Measurements from ENCODE around the gene AGAP1. TPM values are rescaled to one million over a fixed set of nuclear protein-coding genes. Genes with fewer than 3 reads are reported as not detected.
"Not testable (repeated sequence)": the region's sequence is repeated elsewhere in the genome, so short reads cannot be mapped to it uniquely, and the experiment has no call there.

AGAP1 gene
- total RNA-seq, 6 experiments from 2014 or later: 14.1 to 16.0 (median 15.1) TPM

DNA sequence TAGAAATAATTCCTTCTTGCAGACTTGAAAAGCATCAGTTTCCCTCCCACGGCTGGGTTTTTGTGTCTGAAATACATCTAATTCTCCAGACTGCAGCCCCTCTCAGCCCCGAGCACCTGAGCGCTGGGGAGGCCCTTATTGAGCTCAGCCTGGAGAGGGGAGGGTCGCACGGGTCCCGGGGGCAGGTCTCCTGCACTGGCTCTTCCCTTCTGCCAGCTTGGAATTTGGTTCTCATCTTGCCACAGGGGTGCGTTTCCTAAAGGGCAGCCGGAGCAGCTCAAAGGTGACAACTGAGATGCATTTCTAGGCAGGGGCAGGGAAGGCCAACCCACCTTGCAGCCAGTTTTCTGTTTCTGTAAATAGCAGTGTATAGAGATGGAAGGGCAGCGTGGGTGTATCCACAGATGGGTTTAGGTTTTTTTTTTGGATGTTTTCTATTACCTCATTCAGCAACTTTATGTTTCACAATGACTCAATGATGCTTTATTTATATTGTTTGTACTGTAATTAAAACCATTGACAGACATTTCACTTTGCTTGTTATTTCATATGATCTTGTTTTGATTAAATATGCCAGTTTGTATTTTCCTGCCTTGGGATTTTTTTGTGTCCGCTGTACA, 637.3 kb downstream of the AGAP1 start:
- DNase-seq: no peak
- Mint-ChIP-seq H3K27me3 (ENCODE audit: insufficient read depth) (peaks cover 4% of the 10 kb centered on the region), H3K4me1 (ENCODE audit: low read depth) (no peaks in the 10 kb centered on the region), H3K36me3 (ENCODE audit: low read depth) (peaks cover 6% of the 10 kb centered on the region), H3K27ac (no peak overlapping the region), H3K9me3 (peaks cover 4% of the 10 kb centered on the region; the same call in 1 of the 2 replicates), H3K4me3 (no peak overlapping the region)
- TF ChIP-seq, protein P1, sequence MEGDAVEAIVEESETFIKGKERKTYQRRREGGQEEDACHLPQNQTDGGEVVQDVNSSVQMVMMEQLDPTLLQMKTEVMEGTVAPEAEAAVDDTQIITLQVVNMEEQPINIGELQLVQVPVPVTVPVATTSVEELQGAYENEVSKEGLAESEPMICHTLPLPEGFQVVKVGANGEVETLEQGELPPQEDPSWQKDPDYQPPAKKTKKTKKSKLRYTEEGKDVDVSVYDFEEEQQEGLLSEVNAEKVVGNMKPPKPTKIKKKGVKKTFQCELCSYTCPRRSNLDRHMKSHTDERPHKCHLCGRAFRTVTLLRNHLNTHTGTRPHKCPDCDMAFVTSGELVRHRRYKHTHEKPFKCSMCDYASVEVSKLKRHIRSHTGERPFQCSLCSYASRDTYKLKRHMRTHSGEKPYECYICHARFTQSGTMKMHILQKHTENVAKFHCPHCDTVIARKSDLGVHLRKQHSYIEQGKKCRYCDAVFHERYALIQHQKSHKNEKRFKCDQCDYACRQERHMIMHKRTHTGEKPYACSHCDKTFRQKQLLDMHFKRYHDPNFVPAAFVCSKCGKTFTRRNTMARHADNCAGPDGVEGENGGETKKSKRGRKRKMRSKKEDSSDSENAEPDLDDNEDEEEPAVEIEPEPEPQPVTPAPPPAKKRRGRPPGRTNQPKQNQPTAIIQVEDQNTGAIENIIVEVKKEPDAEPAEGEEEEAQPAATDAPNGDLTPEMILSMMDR (IDR thresholded peaks at IDR 0.05): no peak

DNA sequence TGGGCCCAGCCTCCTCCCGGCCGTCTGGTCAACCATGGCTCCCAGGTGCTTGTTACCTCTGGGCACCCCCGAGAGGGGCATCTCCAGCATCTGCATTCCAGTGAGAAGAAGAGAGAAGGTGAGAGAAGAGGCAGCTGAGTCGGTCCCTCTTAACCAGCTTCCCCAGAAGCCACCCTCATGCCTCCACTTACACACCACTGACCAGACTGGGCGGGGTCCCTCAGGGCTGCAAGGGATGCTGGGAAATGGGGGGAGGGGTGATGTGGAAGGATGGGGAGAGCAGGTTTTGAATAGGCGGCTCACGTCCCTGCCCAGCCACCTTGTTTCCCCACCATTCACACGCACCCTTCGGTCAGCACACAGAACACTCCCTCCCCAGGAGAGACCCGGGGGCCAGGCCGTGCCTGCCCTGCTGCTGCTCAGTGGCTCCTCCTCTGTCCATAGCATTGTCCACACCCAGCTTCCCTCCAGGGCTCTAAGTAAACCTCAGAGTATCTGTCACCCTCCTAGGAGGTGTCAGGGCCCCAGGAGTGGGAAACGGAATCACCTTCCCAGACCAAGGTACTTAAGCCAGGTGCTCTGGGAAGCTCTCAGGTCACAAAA, 639.7 kb downstream of the AGAP1 start:
- Mint-ChIP-seq H3K4me3 (no peak overlapping the region), H3K36me3 (ENCODE audit: low read depth) (peaks cover 6% of the 10 kb centered on the region), H3K9me3 (peaks cover 4% of the 10 kb centered on the region; the same call in 1 of the 2 replicates), H3K27me3 (ENCODE audit: insufficient read depth) (peaks cover 4% of the 10 kb centered on the region), H3K4me1 (ENCODE audit: low read depth) (no peaks in the 10 kb centered on the region), H3K27ac (no peak overlapping the region)
- TF ChIP-seq, protein P1 (IDR thresholded peaks at IDR 0.05): no peak
- no peak for DNase-seq

DNA sequence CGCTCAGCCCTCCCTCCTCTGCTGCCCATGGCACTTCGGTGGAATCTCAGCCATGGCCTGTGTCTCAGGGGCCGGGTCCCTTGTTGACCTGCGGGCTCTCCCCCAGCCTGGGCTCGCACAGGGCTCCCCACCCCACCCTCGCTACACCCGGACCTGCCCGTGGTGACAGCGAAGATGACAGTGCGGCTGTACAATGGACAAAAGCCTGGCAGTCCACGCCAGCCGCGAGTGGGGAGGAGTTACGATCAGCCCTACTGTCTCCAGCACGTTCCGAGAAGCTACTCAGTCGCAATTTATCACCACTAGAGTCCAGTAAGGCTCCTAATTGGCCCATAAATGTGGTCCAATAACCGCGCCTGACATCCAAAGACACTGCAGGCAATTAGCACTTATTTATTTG, 642.7 kb downstream of the AGAP1 start:
- TF ChIP-seq, protein P1 (IDR thresholded peaks at IDR 0.05): no peak
- H3K27ac Mint-ChIP-seq: no peak overlapping the region
- peaks cover 4% of the 10 kb centered on the region; the same call in 1 of the 2 replicates for H3K9me3 Mint-ChIP-seq
- peaks cover 5% of the 10 kb centered on the region; the same call in 1 of the 2 replicates for H3K27me3 Mint-ChIP-seq (ENCODE audit: insufficient read depth)
- no peaks in the 10 kb centered on the region for H3K4me1 Mint-ChIP-seq (ENCODE audit: low read depth)
- DNase-seq: no peak
- H3K4me3 Mint-ChIP-seq: no peak overlapping the region
- peaks cover 6% of the 10 kb centered on the region for H3K36me3 Mint-ChIP-seq (ENCODE audit: low read depth)

DNA sequence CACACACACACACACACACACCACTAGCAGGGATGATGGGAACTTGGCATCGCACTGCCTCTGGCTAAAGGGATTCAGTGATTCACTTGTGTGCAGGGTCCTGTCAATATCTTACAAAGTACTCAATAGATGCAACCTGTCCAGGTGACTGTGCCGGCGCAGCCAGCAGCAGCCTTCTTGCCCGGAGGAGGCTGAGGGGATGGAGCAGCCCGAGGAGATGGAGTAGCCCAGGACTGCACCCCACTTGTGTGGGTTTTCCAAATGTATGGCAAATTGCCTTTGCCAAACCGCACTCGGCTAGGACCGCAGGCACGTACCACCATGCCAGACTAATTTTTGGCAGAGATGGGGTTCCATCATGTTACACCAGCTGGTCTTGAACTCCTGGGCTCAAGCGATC, 643.2 kb downstream of the AGAP1 start:
- Mint-ChIP-seq H3K36me3 (ENCODE audit: low read depth) (peaks cover 6% of the 10 kb centered on the region), H3K27ac (no peak overlapping the region), H3K4me1 (ENCODE audit: low read depth) (no peaks in the 10 kb centered on the region), H3K9me3 (peaks cover 4% of the 10 kb centered on the region; the same call in 1 of the 2 replicates), H3K4me3 (no peak overlapping the region), H3K27me3 (ENCODE audit: insufficient read depth) (peaks cover 5% of the 10 kb centered on the region; the same call in 1 of the 2 replicates)
- DNase-seq: no peak
- TF ChIP-seq, protein P1 (IDR thresholded peaks at IDR 0.05): no peak

DNA sequence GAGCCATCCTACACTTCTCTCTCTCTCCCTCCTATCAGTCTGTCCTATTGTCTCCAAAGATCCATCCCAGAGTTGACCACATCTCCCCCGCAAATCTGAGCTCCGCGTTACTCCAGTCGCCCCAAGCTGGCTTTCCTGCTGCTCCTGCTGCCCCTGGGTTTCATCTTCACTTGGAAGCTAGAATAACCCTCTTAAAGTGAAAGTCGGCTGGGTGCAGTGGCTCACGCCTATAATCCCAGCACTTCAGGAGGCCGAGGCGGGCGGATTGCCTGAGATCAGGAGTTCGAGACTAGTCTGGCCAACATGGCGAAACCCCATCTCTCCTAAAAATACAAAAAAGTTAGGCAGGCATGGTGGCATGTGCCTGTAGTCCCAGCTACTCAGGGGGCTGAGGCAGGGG, 647.8 kb downstream of the AGAP1 start:
- H3K4me3 Mint-ChIP-seq; DNase-seq; H3K4me1 Mint-ChIP-seq (ENCODE audit: low read depth); H3K27me3 Mint-ChIP-seq (ENCODE audit: insufficient read depth); H3K36me3 Mint-ChIP-seq (ENCODE audit: low read depth); H3K9me3 Mint-ChIP-seq; H3K27ac Mint-ChIP-seq: not testable (repeated sequence)

DNA sequence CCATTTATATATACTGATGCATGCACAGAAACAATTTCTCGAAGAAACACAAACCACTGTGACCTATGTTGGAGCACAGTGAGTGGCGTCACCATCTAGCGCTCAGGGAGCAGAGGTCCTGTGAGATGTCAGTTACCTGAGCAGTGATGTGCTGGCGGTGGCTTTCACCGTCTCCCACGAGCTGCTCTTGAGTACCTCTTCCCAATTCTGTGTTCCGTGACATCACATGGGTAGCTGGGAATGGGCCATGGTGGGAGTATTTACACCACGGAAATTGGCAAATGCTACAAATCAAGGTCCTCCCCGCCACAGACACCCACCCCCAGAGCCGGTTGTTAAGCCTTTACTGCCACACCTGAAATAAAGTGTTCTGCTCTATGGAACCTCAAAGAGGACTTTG, 650.0 kb downstream of the AGAP1 start:
- H3K27me3 Mint-ChIP-seq (ENCODE audit: insufficient read depth): peaks cover 8% of the 10 kb centered on the region
- H3K27ac Mint-ChIP-seq: no peak overlapping the region
- H3K4me3 Mint-ChIP-seq: no peak overlapping the region
- TF ChIP-seq, protein P1 (IDR thresholded peaks at IDR 0.05): no peak
- no peaks in the 10 kb centered on the region for H3K9me3 Mint-ChIP-seq
- H3K4me1 Mint-ChIP-seq (ENCODE audit: low read depth): no peaks in the 10 kb centered on the region
- no peaks in the 10 kb centered on the region for H3K36me3 Mint-ChIP-seq (ENCODE audit: low read depth)
- no peak for DNase-seq

Data from HFFc6 (cell line).